GM12892 (cell line): Measurements from ENCODE around the gene UST.

ENCODE experiments used
- POLR2A ChIP-seq: IDR thresholded peaks from 2 replicates; pipeline ENCODE4 v1.6.1; 2011; ENCODE audit warnings: low read depth, low read length, control low read depth
- POLR2AphosphoS5 ChIP-seq: IDR thresholded peaks from 2 replicates; pipeline ENCODE4 v1.6.1; 2011; ENCODE audit warnings: low read depth, low read length, control low read depth
- TAF1 ChIP-seq: IDR thresholded peaks from 2 replicates; pipeline ENCODE4 v1.6.1; 2011; ENCODE audit warnings: low read depth, mild to moderate bottlenecking, control low read depth, low read length, borderline replicate concordance

GRCh38 chr6:148990403-148990802 is 243.6 kb downstream of the UST start:
- TF ChIP-seq POLR2A = no peak
- no peak for TF ChIP-seq POLR2AphosphoS5
- no peak for TF ChIP-seq TAF1
